SK-N-SH treated with all-trans-retinoic acid at 6 μM for 48 hours (cell line): Measurements from ENCODE around the gene SFXN5.

Experiments
- ATAC-seq: fragments of 200-7000 bp; cut with Tn5 transposase; 3 replicates; pipeline ENCODE4 v1.9.1; 2020; ENCODE audit warnings: mild to moderate bottlenecking, moderate library complexity
- BACH2 ChIP-seq: fragments of 250-450 bp; sonication (Bioruptor Pico); IDR thresholded peaks from 2 replicates; pipeline ENCODE4 v1.9.0; 2021; ENCODE audit warnings: mild to moderate bottlenecking, borderline replicate concordance
- CREB5 ChIP-seq: fragments of 250-450 bp; sonication (Bioruptor Pico); IDR thresholded peaks from 2 replicates; pipeline ENCODE4 v1.5.1; 2020; ENCODE audit warnings: low read depth, mild to moderate bottlenecking, moderate library complexity
- CSDC2 ChIP-seq: fragments of 250-450 bp; sonication (Bioruptor Pico); IDR thresholded peaks from 2 replicates; pipeline ENCODE4 v1.5.0; 2020; ENCODE audit warnings: mild to moderate bottlenecking, moderate library complexity
- CSRNP3 ChIP-seq: fragments of 250-450 bp; sonication (Bioruptor Pico); IDR thresholded peaks from 2 replicates; pipeline ENCODE4 v1.5.1; 2021; ENCODE audit warnings: mild to moderate bottlenecking, moderate library complexity
- ESRRG ChIP-seq: fragments of 250-450 bp; sonication (Bioruptor Pico); IDR thresholded peaks from 2 replicates; pipeline ENCODE4 v1.6.1; 2021; ENCODE audit warnings: mild to moderate bottlenecking
- GLIS3 ChIP-seq: fragments of 250-450 bp; sonication (Bioruptor Pico); IDR thresholded peaks from 2 replicates; pipeline ENCODE4 v1.5.0; 2020; ENCODE audit warnings: mild to moderate bottlenecking, moderate library complexity
- ISL1 ChIP-seq: fragments of 250-450 bp; sonication (Bioruptor Pico); IDR thresholded peaks from 2 replicates; pipeline ENCODE4 v2.1.2; 2022; ENCODE audit warnings: mild to moderate bottlenecking, moderate library complexity
- OSR1 ChIP-seq: fragments of 250-450 bp; sonication (Bioruptor Pico); IDR thresholded peaks from 2 replicates; pipeline ENCODE4 v1.8.0; 2022; ENCODE audit warnings: moderate library complexity, mild to moderate bottlenecking, inconsistent platforms
- PATZ1 ChIP-seq: fragments of 250-450 bp; sonication (Bioruptor Pico); IDR thresholded peaks from 2 replicates; pipeline ENCODE4 v1.8.0; 2020; ENCODE audit warnings: mild to moderate bottlenecking, moderate library complexity, borderline replicate concordance
- POU6F1 ChIP-seq: fragments of 250-450 bp; sonication (Bioruptor Pico); IDR thresholded peaks from 2 replicates; pipeline ENCODE4 v1.8.0; 2021; ENCODE audit warnings: low read depth, mild to moderate bottlenecking, moderate library complexity, borderline replicate concordance
- PPARA ChIP-seq: fragments of 250-450 bp; sonication (Bioruptor Pico); IDR thresholded peaks from 2 replicates; pipeline ENCODE4 v1.5.0; 2020; ENCODE audit warnings: mild to moderate bottlenecking, borderline replicate concordance
- RARB ChIP-seq: fragments of 250-450 bp; sonication (Bioruptor Pico); IDR thresholded peaks from 2 replicates; pipeline ENCODE4 v1.8.0; 2021; ENCODE audit warnings: mild to moderate bottlenecking, moderate library complexity
- TCF4 ChIP-seq: fragments of 250-450 bp; sonication (Bioruptor Pico); IDR thresholded peaks from 2 replicates; pipeline ENCODE4 v1.8.0; 2021; ENCODE audit warnings: mild to moderate bottlenecking, moderate library complexity, borderline replicate concordance
- TOX ChIP-seq: fragments of 250-450 bp; sonication (Bioruptor Pico); IDR thresholded peaks from 2 replicates; pipeline ENCODE4 v1.8.0; 2021; ENCODE audit warnings: mild to moderate bottlenecking, moderate library complexity, borderline replicate concordance
- TSHZ2 ChIP-seq: fragments of 250-450 bp; sonication (Bioruptor Pico); IDR thresholded peaks from 2 replicates; pipeline ENCODE4 v1.5.0; 2020; ENCODE audit warnings: mild to moderate bottlenecking, moderate library complexity
- ZC3H10 ChIP-seq: fragments of 250-450 bp; sonication (Bioruptor Pico); IDR thresholded peaks from 2 replicates; pipeline ENCODE4 v1.5.1; 2021; ENCODE audit warnings: mild to moderate bottlenecking, moderate library complexity
- ZFP3 ChIP-seq: fragments of 250-450 bp; sonication (Bioruptor Pico); IDR thresholded peaks from 2 replicates; pipeline ENCODE4 v1.5.0; 2020; ENCODE audit warnings: mild to moderate bottlenecking, moderate library complexity
- ZFP30 ChIP-seq: fragments of 450-650 bp; formaldehyde crosslinking; IDR thresholded peaks from 2 replicates; pipeline ENCODE4 v1.5.0; 2022; ENCODE audit warnings: mild to moderate bottlenecking, moderate library complexity
- ZNF565 ChIP-seq: fragments of 450-650 bp; formaldehyde crosslinking; conservative IDR thresholded peaks from 2 replicates; pipeline ENCODE4 v1.5.0; 2020; ENCODE audit warnings: low read depth, mild to moderate bottlenecking, moderate library complexity
- ZNF70 ChIP-seq: fragments of 450-650 bp; formaldehyde crosslinking; IDR thresholded peaks from 2 replicates; pipeline ENCODE4 v1.5.0; 2020; ENCODE audit warnings: mild to moderate bottlenecking, moderate library complexity
- ZNF8 ChIP-seq: fragments of 450-650 bp; formaldehyde crosslinking; IDR thresholded peaks from 2 replicates; pipeline ENCODE4 v1.5.0; 2020; ENCODE audit warnings: mild to moderate bottlenecking, moderate library complexity

Gene SFXN5

GRCh38 chr2:72993147-72993932 lies 78.2 kb downstream of the SFXN5 start (continued):
- TF ChIP-seq CSRNP3 (CRISPR knock-in tag) (no peak), ISL1 (CRISPR knock-in tag) (no peak), GLIS3 (CRISPR knock-in tag) (no peak)

GRCh38 chr2:72992734-72993102 lies 78.8 kb downstream of the SFXN5 start:
- TF ChIP-seq PPARA (CRISPR knock-in tag) = no peak
- TF ChIP-seq ZNF8 (CRISPR knock-in tag) = no peak
- no peak for TF ChIP-seq OSR1 (CRISPR knock-in tag)
- TF ChIP-seq ZC3H10 (CRISPR knock-in tag) = no peak
- no peak for TF ChIP-seq BACH2
- no peak for TF ChIP-seq RARB (CRISPR knock-in tag)
- no peak for TF ChIP-seq ZNF565 (CRISPR knock-in tag)
- TF ChIP-seq CSDC2 (CRISPR knock-in tag) = no peak
- no peak for TF ChIP-seq ZNF70 (CRISPR knock-in tag)
- no peak for TF ChIP-seq TCF4
- no peak for TF ChIP-seq ZFP3 (CRISPR knock-in tag)
- no peak for TF ChIP-seq ESRRG
- no peak for TF ChIP-seq TOX (CRISPR knock-in tag)
- no peak for TF ChIP-seq ZFP30 (CRISPR knock-in tag)
- ATAC-seq = no peak

GRCh38 chr2:72991980-72992733 lies 79.4 kb downstream of the SFXN5 start:
- ATAC-seq = no peak
- TF ChIP-seq TSHZ2 (CRISPR knock-in tag) (no peak), CREB5 (CRISPR knock-in tag) (no peak)

GRCh38 chr2:72991439-72991725 lies 80.1 kb downstream of the SFXN5 start:
- no peak for ATAC-seq
- TF ChIP-seq POU6F1 (CRISPR knock-in tag) (no peak), CSRNP3 (CRISPR knock-in tag) (no peak), BACH2 (no peak), PATZ1 (no peak), CSDC2 (CRISPR knock-in tag) (no peak), ZC3H10 (CRISPR knock-in tag) (no peak), ZNF565 (CRISPR knock-in tag) (no peak)
- TF ChIP-seq, all 23 proteins: peak for 0
